BLaER1 treated with 17β-estradiol and CSF1 and Interleukin-3, amounts not matched to agents 10 nM and 100 nM (cell line): ENCODE measurements around the gene ANKRD44.

ENCODE experiments used
- H3K27ac ChIP-seq, 11 experiments: shearing (Covaris generic); formaldehyde crosslinking; 2 replicates each; pipeline ENCODE4 v1.8.1; 2022
- H3K27me3 ChIP-seq, 11 experiments: shearing (Covaris generic); formaldehyde crosslinking; 2 replicates each; pipeline ENCODE4 v1.8.1; 2022
- H3K36me3 ChIP-seq, 11 experiments: shearing (Covaris generic); formaldehyde crosslinking; 2 replicates each; pipeline ENCODE4 v1.8.1; 2022
- H3K4me1 ChIP-seq, 10 experiments: shearing (Covaris generic); formaldehyde crosslinking; 2 replicates each; pipeline ENCODE4 v1.8.1; 2022
- H3K4me2 ChIP-seq, 11 experiments: shearing (Covaris generic); formaldehyde crosslinking; 2 replicates each; pipeline ENCODE4 v1.8.1; 2022
- H3K4me3 ChIP-seq, 10 experiments: shearing (Covaris generic); formaldehyde crosslinking; 2 replicates each; pipeline ENCODE4 v1.8.1; 2022
- H3K9ac ChIP-seq, 11 experiments: shearing (Covaris generic); formaldehyde crosslinking; 2 replicates each; pipeline ENCODE4 v1.8.1; 2022
- H3K9me3 ChIP-seq, 11 experiments: shearing (Covaris generic); formaldehyde crosslinking; replicated peaks in 1 of 11; 2 replicates each; pipeline ENCODE4 v1.8.1; 2022
- H4K20me1 ChIP-seq, 11 experiments: shearing (Covaris generic); formaldehyde crosslinking; 2 replicates each; pipeline ENCODE4 v1.8.1; 2022
- Cebpa-rat ChIP-seq, 11 experiments: shearing (Covaris generic); IDR thresholded peaks; 2 replicates each; pipeline ENCODE4 v1.8.1; 2022

Gene ANKRD44

GRCh38 chr2:197276156-197276555 is 34.4 kb downstream of the ANKRD44 start:
- peaks cover 0 to 10% (median 0%) of the 10 kb centered on the region in 11 experiments; a peak in 1 of 22 replicates for H3K36me3 ChIP-seq
- no peak overlapping the region for H3K9ac ChIP-seq
- peaks cover 0 to 82% (median 0%) of the 10 kb centered on the region in 11 experiments; a peak in 4 of 22 replicates for H4K20me1 ChIP-seq
- H3K4me2 ChIP-seq: peak overlapping the region in 2 of 11 experiments; percentile 33 to 90; a peak in 3 of 22 replicates
- H3K27ac ChIP-seq: no peak overlapping the region
- H3K4me1 ChIP-seq: peaks cover 0 to 70% (median 31%) of the 10 kb centered on the region in 10 experiments; a peak in 12 of 20 replicates
- no peaks in the 10 kb centered on the region for H3K27me3 ChIP-seq
- H3K9me3 ChIP-seq: no peaks in the 10 kb centered on the region
- no peak overlapping the region for H3K4me3 ChIP-seq
- TF ChIP-seq Cebpa-rat (IDR thresholded peaks at IDR 0.05): no peak

- no peak overlapping the region for H3K27ac ChIP-seq
- no peak overlapping the region for H3K9ac ChIP-seq
- H3K4me2 ChIP-seq: 0 out of 22 replicates have a peak overlapping the region, but pooled peaks of 1 of the 11 experiments have one; percentile 33
- H3K27me3 ChIP-seq: no peaks in the 10 kb centered on the region
- peaks cover 0 to 87% (median 0%) of the 10 kb centered on the region in 11 experiments; a peak in 5 of 22 replicates for H4K20me1 ChIP-seq
- peaks cover 0 to 61% (median 27%) of the 10 kb centered on the region in 10 experiments; a peak in 12 of 20 replicates for H3K4me1 ChIP-seq
- TF ChIP-seq Cebpa-rat (IDR thresholded peaks at IDR 0.05): no peak
- peaks cover 0 to 10% (median 0%) of the 10 kb centered on the region in 11 experiments; a peak in 1 of 22 replicates for H3K36me3 ChIP-seq
- no peak overlapping the region for H3K4me3 ChIP-seq
- no peaks in the 10 kb centered on the region for H3K9me3 ChIP-seq
Measured at GRCh38 chr2:197274937-197275336, 35.6 kb downstream of the ANKRD44 start.

- H3K9me3 ChIP-seq: no peaks in the 10 kb centered on the region
- no peak overlapping the region for H3K9ac ChIP-seq
- peaks cover 0 to 61% (median 24%) of the 10 kb centered on the region in 10 experiments; a peak in 12 of 20 replicates for H3K4me1 ChIP-seq
- TF ChIP-seq Cebpa-rat (IDR thresholded peaks at IDR 0.05): no peak
- peaks cover 0 to 10% (median 0%) of the 10 kb centered on the region in 11 experiments; a peak in 1 of 22 replicates for H3K36me3 ChIP-seq
- no peak overlapping the region for H3K4me3 ChIP-seq
- no peaks in the 10 kb centered on the region for H3K27me3 ChIP-seq
- 0 out of 22 replicates have a peak overlapping the region, but pooled peaks of 1 of the 11 experiments have one; percentile 1 for H3K27ac ChIP-seq
- H3K4me2 ChIP-seq: peak overlapping the region in 1 of 11 experiments; percentile 33; a peak in 2 of 22 replicates
- H4K20me1 ChIP-seq: peaks cover 0 to 87% (median 0%) of the 10 kb centered on the region in 11 experiments; a peak in 5 of 22 replicates
Measured at GRCh38 chr2:197274349-197274748, 36.2 kb downstream of the ANKRD44 start.

- peaks cover 0 to 61% (median 18%) of the 10 kb centered on the region in 10 experiments; a peak in 12 of 20 replicates for H3K4me1 ChIP-seq
- H3K4me3 ChIP-seq: no peak overlapping the region
- H3K27ac ChIP-seq: 0 out of 22 replicates have a peak overlapping the region, but pooled peaks of 1 of the 11 experiments have one; percentile 25
- no peaks in the 10 kb centered on the region for H3K9me3 ChIP-seq
- H4K20me1 ChIP-seq: peaks cover 0 to 87% (median 0%) of the 10 kb centered on the region in 11 experiments; a peak in 5 of 22 replicates
- no peak for TF ChIP-seq Cebpa-rat (IDR thresholded peaks at IDR 0.05)
- no peak overlapping the region for H3K4me2 ChIP-seq
- H3K27me3 ChIP-seq: no peaks in the 10 kb centered on the region
- H3K36me3 ChIP-seq: peaks cover 0 to 10% (median 0%) of the 10 kb centered on the region in 11 experiments; a peak in 1 of 22 replicates
- H3K9ac ChIP-seq: no peak overlapping the region
Measured at GRCh38 chr2:197273485-197273884, 37.1 kb downstream of the ANKRD44 start.

GRCh38 chr2:197270601-197271000 is 40.0 kb downstream of the ANKRD44 start:
- no peak overlapping the region for H3K27ac ChIP-seq
- H3K9ac ChIP-seq: no peak overlapping the region
- peaks cover 0 to 10% (median 0%) of the 10 kb centered on the region in 11 experiments; a peak in 1 of 22 replicates for H3K36me3 ChIP-seq
- H3K4me3 ChIP-seq: no peak overlapping the region
- no peak for TF ChIP-seq Cebpa-rat (IDR thresholded peaks at IDR 0.05)
- H3K4me2 ChIP-seq: no peak overlapping the region; a peak in 2 of 22 replicates
- H3K27me3 ChIP-seq: no peaks in the 10 kb centered on the region
- H3K9me3 ChIP-seq: no peaks in the 10 kb centered on the region
- peaks cover 0 to 45% (median 2%) of the 10 kb centered on the region in 10 experiments; a peak in 8 of 20 replicates for H3K4me1 ChIP-seq
- H4K20me1 ChIP-seq: peaks cover 0 to 96% (median 0%) of the 10 kb centered on the region in 11 experiments; a peak in 6 of 22 replicates

GRCh38 chr2:197269815-197270214 is 40.8 kb downstream of the ANKRD44 start:
- H3K4me3 ChIP-seq: no peak overlapping the region
- no peak for TF ChIP-seq Cebpa-rat (IDR thresholded peaks at IDR 0.05)
- H4K20me1 ChIP-seq: peaks cover 0 to 96% (median 0%) of the 10 kb centered on the region in 11 experiments; a peak in 6 of 22 replicates
- H3K27me3 ChIP-seq: no peaks in the 10 kb centered on the region
- H3K4me2 ChIP-seq: peak overlapping the region in 1 of 11 experiments; percentile 21; a peak in 2 of 22 replicates
- no peak overlapping the region for H3K9ac ChIP-seq
- no peaks in the 10 kb centered on the region for H3K9me3 ChIP-seq
- H3K36me3 ChIP-seq: peaks cover 0 to 5% (median 0%) of the 10 kb centered on the region in 11 experiments; a peak in 1 of 22 replicates
- H3K4me1 ChIP-seq: peaks cover 0 to 44% (median 2%) of the 10 kb centered on the region in 10 experiments; a peak in 8 of 20 replicates
- no peak overlapping the region for H3K27ac ChIP-seq

- no peak overlapping the region for H3K4me3 ChIP-seq
- H3K9ac ChIP-seq: no peak overlapping the region
- H3K36me3 ChIP-seq: peaks cover 0 to 4% (median 0%) of the 10 kb centered on the region in 11 experiments; a peak in 1 of 22 replicates
- TF ChIP-seq Cebpa-rat (IDR thresholded peaks at IDR 0.05): no peak
- H3K4me1 ChIP-seq: peaks cover 0 to 52% (median 0%) of the 10 kb centered on the region in 10 experiments; a peak in 7 of 20 replicates
- peaks cover 0 to 96% (median 0%) of the 10 kb centered on the region in 11 experiments; a peak in 6 of 22 replicates for H4K20me1 ChIP-seq
- H3K9me3 ChIP-seq: no peaks in the 10 kb centered on the region
- no peaks in the 10 kb centered on the region for H3K27me3 ChIP-seq
- H3K4me2 ChIP-seq: 0 out of 22 replicates have a peak overlapping the region, but pooled peaks of 1 of the 11 experiments have one; percentile 21
- no peak overlapping the region for H3K27ac ChIP-seq
Measured at GRCh38 chr2:197268786-197269584, 41.6 kb downstream of the ANKRD44 start.

GRCh38 chr2:197266477-197266876 is 44.1 kb downstream of the ANKRD44 start:
- Histone ChIP-seq H3K36me3 (0 out of 22 replicates have a peak, but pooled peaks cover 0 to 5% (median 0%) of the 10 kb centered on the region in 11 experiments), H3K27me3 (no peaks in the 10 kb centered on the region), H3K9me3 (no peaks in the 10 kb centered on the region), H3K4me1 (peaks cover 0 to 77% (median 10%) of the 10 kb centered on the region in 10 experiments; a peak in 14 of 20 replicates), H3K4me3 (no peak overlapping the region), H3K9ac (no peak overlapping the region), H3K4me2 (0 out of 22 replicates have a peak overlapping the region, but pooled peaks of 2 of the 11 experiments have one; percentile 7 to 8), H3K27ac (no peak overlapping the region), H4K20me1 (peaks cover 0 to 82% (median 0%) of the 10 kb centered on the region in 11 experiments; a peak in 6 of 22 replicates)
- no peak for TF ChIP-seq Cebpa-rat (IDR thresholded peaks at IDR 0.05)
